GM12874 (cell line): ENCODE data around the gene SACM1L.

ENCODE experiments used
- CTCF ChIP-seq: IDR thresholded peaks from 2 replicates; pipeline ENCODE4 v1.5.1; 2011; ENCODE audit warnings: low read depth, mild to moderate bottlenecking, control low read depth, low read length, moderate library complexity; ENCODE audit not compliant: insufficient read depth

SACM1L gene

DNA sequence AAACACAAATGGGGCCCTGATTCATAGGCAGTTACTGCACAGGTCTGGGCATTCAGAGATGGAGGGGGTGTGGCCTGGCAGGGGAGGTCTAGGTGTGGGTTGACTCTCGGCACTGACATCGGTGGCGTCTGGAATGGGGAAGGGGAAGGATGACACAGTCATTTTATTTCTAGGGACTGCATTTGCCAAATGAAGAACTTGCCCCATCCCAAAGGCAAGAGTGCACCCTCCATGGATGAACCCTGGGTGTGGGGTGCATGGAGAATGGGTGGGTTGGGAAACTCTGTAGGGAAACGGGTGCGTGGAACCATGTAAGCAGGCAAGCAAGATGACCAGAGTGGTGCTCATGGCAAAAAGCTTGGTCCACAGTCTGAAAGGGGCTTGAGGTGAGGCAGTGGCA lies 82.6 kb downstream of the SACM1L start:
- TF ChIP-seq CTCF: no peak

DNA sequence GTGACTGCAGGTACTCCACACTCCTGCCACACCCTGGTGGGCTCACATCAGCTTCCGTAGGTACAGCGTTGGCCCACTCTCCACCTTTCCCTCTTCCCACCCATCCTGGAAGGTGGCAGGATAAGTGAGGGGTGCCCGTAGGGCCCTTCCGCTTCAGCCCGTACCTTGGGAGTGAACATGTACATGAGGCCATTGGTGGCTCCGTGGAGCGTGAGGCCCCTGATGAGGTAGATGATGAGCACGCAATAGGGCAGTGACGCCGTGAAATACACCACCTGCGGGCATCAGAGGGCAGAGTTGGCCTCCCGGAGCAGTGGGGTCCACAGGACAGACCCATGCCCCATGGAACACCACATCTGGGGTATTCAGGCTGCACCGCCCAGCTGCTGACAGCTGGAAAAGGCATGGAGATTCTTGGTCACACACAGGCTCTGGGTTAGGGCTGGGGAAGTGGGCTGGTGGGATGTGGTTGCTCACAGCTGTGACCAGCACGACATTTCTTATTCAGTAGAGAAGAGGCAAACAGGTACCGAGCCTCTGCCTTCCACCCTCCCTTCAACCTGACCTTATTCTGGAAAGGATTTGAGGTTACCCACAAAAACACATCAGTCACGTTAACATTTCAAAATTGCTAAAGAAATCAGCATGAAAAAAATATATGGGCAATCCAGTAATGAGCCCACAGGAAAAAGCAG lies 83.3 kb downstream of the SACM1L start:
- no peak for TF ChIP-seq CTCF

- TF ChIP-seq CTCF: no peak
Measured at GRCh38 chr3:45773072-45773471, 83.9 kb downstream of the SACM1L start.

- TF ChIP-seq CTCF: no peak
Measured at GRCh38 chr3:45773714-45774449, 84.7 kb downstream of the SACM1L start.

DNA sequence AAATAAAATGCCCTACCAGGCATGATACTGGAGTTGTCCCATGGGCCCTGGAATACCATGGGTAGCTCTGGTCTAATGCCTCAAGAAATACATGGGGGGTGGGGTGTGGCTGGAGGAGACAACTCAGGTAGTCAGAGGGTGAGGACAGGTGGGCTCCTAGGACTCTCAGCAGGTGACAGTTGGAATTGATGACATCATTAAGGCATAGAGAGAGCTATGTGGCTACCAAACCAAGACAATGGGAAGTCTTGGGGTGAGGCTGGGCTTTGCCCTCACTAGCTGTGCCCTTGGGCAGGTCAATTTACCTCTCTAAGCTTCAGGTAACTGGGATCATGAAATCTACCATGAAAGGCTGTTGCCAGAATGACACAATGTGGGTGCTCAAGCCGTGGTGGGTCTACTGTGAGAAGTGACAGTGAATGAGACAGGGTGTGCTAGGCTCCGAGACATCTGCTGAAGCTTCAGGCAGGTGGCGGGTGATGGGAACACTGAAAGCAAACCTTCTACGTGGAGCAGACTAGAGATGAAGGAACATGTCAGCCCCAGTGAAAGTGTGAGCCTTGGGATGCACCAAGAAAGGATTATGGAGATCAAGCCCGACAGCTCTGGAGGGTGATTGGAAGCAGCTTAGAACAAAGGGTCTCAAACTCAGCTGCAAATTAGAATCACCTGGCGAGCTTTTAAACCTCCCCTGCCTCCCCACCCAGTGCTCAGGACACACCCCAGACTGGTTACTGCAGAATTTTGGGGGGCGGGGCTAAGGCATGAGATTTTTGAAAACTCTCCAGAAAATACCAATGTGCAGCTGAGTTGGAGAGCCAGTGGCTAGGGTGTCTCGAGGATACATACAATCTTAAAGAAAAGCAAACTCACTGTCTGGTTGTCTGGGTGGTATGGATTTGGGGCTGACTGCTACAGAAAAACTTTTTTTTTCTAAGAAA lies 85.7 kb downstream of the SACM1L start:
- TF ChIP-seq CTCF: no peak

GRCh38 chr3:45775571-45776300 lies 86.5 kb downstream of the SACM1L start:
- no peak for TF ChIP-seq CTCF
